Spleen (tissue), 11 donors: ENCODE data around the gene VIPR1. TPM values are rescaled to one million over a fixed set of nuclear protein-coding genes. Genes with fewer than 3 reads are reported as not detected.

ENCODE experiments used
- DNase-seq: peaks from one replicate; pipeline ENCODE4 v3.0.0-alpha.2; 2020
- H3K27ac ChIP-seq, 8 donors: fragments of 200-600 bp; sonication (generic) in 7 of 8; 1 replicate in 4 of 8; 2 replicates in 4 of 8; pipeline versions ENCODE4 v1.5.0 to v1.8.0; 2016 to 2021; ENCODE audit warnings: inconsistent platforms in 4 of 8, mild to moderate bottlenecking in 4 of 8, moderate library complexity in 1 of 8
- H3K27me3 ChIP-seq, 7 donors: fragments of 200-600 bp; sonication (generic) in 6 of 7; replicated peaks in 1 of 7; 1 replicate in 4 of 7; 2 replicates in 3 of 7; pipeline versions ENCODE4 v1.5.0 to v1.8.0; 2016 to 2021; ENCODE audit warnings: inconsistent platforms in 3 of 7, mild to moderate bottlenecking in 1 of 7
- H3K36me3 ChIP-seq, 6 donors: fragments of 200-600 bp; sonication (generic) in 5 of 6; 1 replicate in 4 of 6; 2 replicates in 2 of 6; pipeline versions ENCODE4 v1.5.0 to v1.8.0; 2016 to 2021; ENCODE audit warnings: inconsistent platforms in 2 of 6
- H3K4me1 ChIP-seq, 6 donors: fragments of 200-600 bp; sonication (generic) in 5 of 6; 1 replicate in 3 of 6; 2 replicates in 3 of 6; pipeline versions ENCODE4 v1.5.0 to v1.8.0; 2016 to 2021; ENCODE audit warnings: inconsistent platforms in 3 of 6
- H3K4me3 ChIP-seq, 8 donors: fragments of 200-600 bp; sonication (generic) in 7 of 8; 1 replicate in 4 of 8; 2 replicates in 4 of 8; pipeline versions ENCODE4 v1.5.0 to v1.8.0; 2016 to 2021; ENCODE audit warnings: inconsistent platforms in 4 of 8, mild to moderate bottlenecking in 4 of 8, moderate library complexity in 2 of 8
- H3K9me3 ChIP-seq, 8 donors: fragments of 200-600 bp; sonication (generic) in 7 of 8; 1 replicate in 4 of 8; 2 replicates in 4 of 8; pipeline versions ENCODE4 v1.5.0 to v1.8.0; 2016 to 2021; ENCODE audit warnings: inconsistent platforms in 4 of 8
- CTCF ChIP-seq, 11 experiments: fragments of 200-600 bp in 7 of 11; fragments of 450-650 bp in 4 of 11; sonication (generic) in 4 of 11; IDR thresholded peaks in 8 of 11; conservative IDR thresholded peaks in 3 of 11; 1 replicate in 7 of 11; 2 replicates in 4 of 11; pipeline versions ENCODE4 v1.4.0 to v1.8.0; 2016 to 2021; ENCODE audit warnings: antibody characterized with exemption in 11 of 11, inconsistent platforms in 4 of 11, mild to moderate bottlenecking in 1 of 11
- POLR2A ChIP-seq, 3 donors: fragments of 450-650 bp; IDR thresholded peaks; one replicate each; pipeline ENCODE4 v1.5.1; 2017; ENCODE audit warnings: antibody characterized with exemption in 3 of 3, mild to moderate bottlenecking in 1 of 3
- POLR2AphosphoS5 ChIP-seq, 3 donors: sonication (generic); formaldehyde crosslinking; IDR thresholded peaks; one replicate each; pipeline ENCODE4 v1.5.1; 2017; ENCODE audit warnings: antibody characterized with exemption in 3 of 3
- WGBS, 5 donors: extraction: QIAGEN DNeasy Blood & Tissue Kit in 3 of 5; methylation state at CpG; one replicate each; pipeline versions ENCODE4 v1.1.5 to v1.1.7; 2013 to 2018; 5-methylcytosine and 5-hydroxymethylcytosine counted together
- intact Hi-C: fragments of 100-400 bp; cut with DNase I; formaldehyde crosslinking; loops from one replicate; pipeline ENCODE4 v1.15.0; 2023; ENCODE audit warnings: low total_unique reads
- polyA plus RNA-seq, 3 donors: library from polyadenylated mRNA; stranded (reverse); fragments of 200-250 nt; gene quantifications; one replicate each; pipeline ENCODE4 v1.2.1, GENCODE V29; 2013
- total RNA-seq, 7 donors: library from RNA; depleted of rRNA in 3 of 7; stranded (reverse); fragments of >200 nt in 3 of 7; fragmentation: NEBNext Ultra II Directional in 4 of 7; extraction: Animal tissue kit (Norgen Biotek cat#: 25700) in 4 of 7; gene quantifications; one replicate each; pipeline versions ENCODE4 v1.1.0 to v1.2.1, GENCODE V29; 2016 to 2021
- donor health status: healthy with polysubstance abuse.
- donor health status: DM: no; HTN: no; CAD: no; lungs with moderate emphysema.
- donor health status: DM: no; HTN: no; CAD: no.
- donor health status: Bipolar disorder and iron deficiency.
- donor health status: healthy.
- donor health status: DM: no; HTN: no; CAD: no.
- donor health status: DM: yes; HTN: yes; CAD: no.

VIPR1 gene
- total and polyA plus RNA-seq, 10 donors = 2.0 to 16.3 (median 10.3) TPM

GRCh38 chr3:42501681-42502428 is 588 bp upstream of the VIPR1 start:
- Histone ChIP-seq H3K4me3 (peak overlapping the region; percentile 45 to 86 (median 56)), H3K9me3 (no peaks in the 10 kb centered on the region), H3K27ac (peak overlapping the region in 5 of 8 donors; percentile 17 to 72 (median 45)), H3K36me3 (no peaks in the 10 kb centered on the region), H3K27me3 (peaks cover 0 to 48% (median 13%) of the 10 kb centered on the region in 7 donors), H3K4me1 (peaks cover 10 to 49% (median 24%) of the 10 kb centered on the region in 6 donors)
- intact Hi-C loops = loop anchor here (5.0 kb wide), 1 partner anchor 45 kb away; no protein-coding TSS in a partner anchor
- WGBS, 5 donors = 1 to 2% (median 1%) methylated on average over 21 to 46 of the region's 46 CpGs
- peak; percentile 91 for DNase-seq
- no peak for TF ChIP-seq POLR2A (IDR thresholded peaks at IDR 0.05)
- TF ChIP-seq POLR2AphosphoS5 (IDR thresholded peaks at IDR 0.05) = peak in 2 of 3 donors; percentile 18 to 52
- TF ChIP-seq CTCF (IDR thresholded peaks at IDR 0.05 in 8 of 11, conservative IDR thresholded peaks at IDR 0.05 in 3 of 11) = peak; percentile 44 to 78 (median 69)

- Histone ChIP-seq H3K4me1 (peaks cover 10 to 58% (median 30%) of the 10 kb centered on the region in 6 donors), H3K27me3 (peaks cover 0 to 48% (median 13%) of the 10 kb centered on the region in 7 donors), H3K27ac (peak overlapping the region in 1 of 8 donors; percentile 72), H3K4me3 (peak overlapping the region in 6 of 8 donors; percentile 53 to 86 (median 58)), H3K36me3 (no peaks in the 10 kb centered on the region), H3K9me3 (no peaks in the 10 kb centered on the region)
- 43 to 66% (median 58%) methylated on average over 4 of the region's 4 CpGs for WGBS, 5 donors
- TF ChIP-seq POLR2A (IDR thresholded peaks at IDR 0.05) (no peak), POLR2AphosphoS5 (IDR thresholded peaks at IDR 0.05) (no peak), CTCF (IDR thresholded peaks at IDR 0.05 in 8 of 11, conservative IDR thresholded peaks at IDR 0.05 in 3 of 11) (no peak)
- peak; percentile 47 for DNase-seq
- intact Hi-C loops = loop anchor here (5.0 kb wide), 1 partner anchor 44 kb away; no protein-coding TSS in a partner anchor
Observed at GRCh38 chr3:42503251-42503924, 945 bp downstream of the VIPR1 start.

DNA sequence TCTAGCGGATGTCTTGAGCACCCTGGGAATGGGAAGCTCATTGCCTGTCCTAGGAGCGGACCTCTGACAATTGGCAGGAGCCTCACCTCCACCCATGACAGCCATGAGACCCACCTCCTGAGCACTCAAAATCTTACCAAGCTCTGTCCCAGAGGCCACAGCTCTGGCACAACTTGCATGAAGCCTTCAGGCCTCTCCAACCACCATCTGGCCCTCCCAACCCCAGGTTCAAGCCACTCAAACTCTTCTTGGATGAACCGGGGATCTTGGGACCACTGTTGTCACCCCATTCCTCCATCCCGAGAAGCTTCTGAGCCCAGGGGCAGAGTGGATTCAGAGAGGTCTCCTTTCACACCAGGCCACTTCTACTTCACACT is 1.5 kb downstream of the VIPR1 start:
- no peaks in the 10 kb centered on the region for H3K36me3 ChIP-seq
- intact Hi-C loops = loop anchor here (5.0 kb wide), 1 partner anchor 43 kb away; no protein-coding TSS in a partner anchor
- no peaks in the 10 kb centered on the region for H3K9me3 ChIP-seq
- H3K27ac ChIP-seq = no peak overlapping the region
- DNase-seq = peak; percentile 64
- TF ChIP-seq POLR2A (IDR thresholded peaks at IDR 0.05) (no peak), CTCF (IDR thresholded peaks at IDR 0.05 in 8 of 11, conservative IDR thresholded peaks at IDR 0.05 in 3 of 11) (no peak), POLR2AphosphoS5 (IDR thresholded peaks at IDR 0.05) (no peak)
- H3K27me3 ChIP-seq = peaks cover 0 to 45% (median 13%) of the 10 kb centered on the region in 7 donors
- H3K4me1 ChIP-seq = peaks cover 10 to 58% (median 30%) of the 10 kb centered on the region in 6 donors
- WGBS, 5 donors = 82 to 100% (median 94%) methylated on average over 4 of the region's 4 CpGs
- H3K4me3 ChIP-seq = no peak overlapping the region
